PC-3 (cell line): ENCODE data around the gene KAT6B. TPM values are rescaled to one million over a fixed set of nuclear protein-coding genes. Genes with fewer than 3 reads are reported as not detected.

Experiments
- ATAC-seq: fragments of 200-7000 bp; cut with Tn5 transposase; 2 replicates; pipeline ENCODE4 v1.9.1; 2020; ENCODE audit warnings: mild to moderate bottlenecking, moderate library complexity
- BruUV-seq: library from RNA; stranded (reverse); fragments of 400-500 nt; replicated peaks from 2 replicates; lab custom pipeline; 2021; lab: Mats Ljungman, UMichigan
- CTCF ChIA-PET: fragments of 300-600 bp; sonication (Branson Sonifier 250); formaldehyde crosslinking; loops from one replicate; lab custom pipeline; 2022; ENCODE audit warnings: antibody characterized with exemption; lab: Charles Lee
- POLR2A ChIA-PET: fragments of 300-600 bp; sonication (Branson Sonifier 250); formaldehyde crosslinking; loops from one replicate; lab custom pipeline; 2022; ENCODE audit warnings: antibody characterized with exemption; ENCODE audit not compliant: unreplicated experiment; lab: Charles Lee
- DNase-seq: peaks from one replicate; pipeline ENCODE4 v3.0.0-alpha.2; 2015
- H2AFZ ChIP-seq: fragments of 300-600 bp; sonication (generic); 2 replicates; pipeline ENCODE4 v1.6.0; 2016; ENCODE audit warnings: antibody characterized with exemption, low read length
- H3F3A ChIP-seq: fragments of 300-600 bp; sonication (generic); one replicate; pipeline ENCODE4 v1.6.0; 2017; ENCODE audit warnings: antibody characterized with exemption, low read length, control low read depth, mild to moderate bottlenecking; ENCODE audit not compliant: unreplicated experiment
- H3K27ac ChIP-seq: fragments of 300-600 bp; sonication (generic); 2 replicates; pipeline ENCODE4 v1.5.1; 2016; ENCODE audit warnings: mild to moderate bottlenecking, low read length
- H3K27me3 ChIP-seq: fragments of 300-600 bp; sonication (generic); 2 replicates; pipeline ENCODE4 v1.6.1; 2016; ENCODE audit warnings: low read length, mixed read lengths
- H3K36me3 ChIP-seq: fragments of 300-600 bp; sonication (generic); 2 replicates; pipeline ENCODE4 v1.6.1; 2016; ENCODE audit warnings: low read depth, mixed run types, low read length, mixed read lengths
- H3K4me1 ChIP-seq: fragments of 300-600 bp; sonication (generic); 2 replicates; pipeline ENCODE4 v1.5.1; 2016; ENCODE audit warnings: low read length; ENCODE audit not compliant: insufficient read depth
- H3K4me2 ChIP-seq: fragments of 300-600 bp; sonication (generic); 2 replicates; pipeline ENCODE4 v1.6.0; 2016; ENCODE audit warnings: low read length
- H3K4me3 ChIP-seq: fragments of 300-600 bp; sonication (generic); 2 replicates; pipeline ENCODE4 v1.5.1; 2016; ENCODE audit warnings: mild to moderate bottlenecking, low read length, mixed read lengths
- H3K79me2 ChIP-seq: fragments of 300-600 bp; sonication (generic); 2 replicates; pipeline ENCODE4 v1.6.1; 2017; ENCODE audit warnings: low read length, mixed read lengths
- H3K9ac ChIP-seq: fragments of 300-600 bp; sonication (generic); 2 replicates; pipeline ENCODE4 v1.6.0; 2016; ENCODE audit warnings: mild to moderate bottlenecking, low read length
- H3K9me2 ChIP-seq: fragments of 300-600 bp; sonication (generic); replicated peaks from 2 replicates; pipeline ENCODE4 v1.6.1; 2016; ENCODE audit warnings: mixed run types, low read length, mixed read lengths
- H3K9me3 ChIP-seq: fragments of 300-600 bp; sonication (generic); 2 replicates; pipeline ENCODE4 v1.6.1; 2016; ENCODE audit warnings: low read length, mixed read lengths
- H4K20me1 ChIP-seq: fragments of 300-600 bp; sonication (generic); 2 replicates; pipeline ENCODE4 v1.6.1; 2016; ENCODE audit warnings: low read length, mixed read lengths
- EZH2 ChIP-seq: fragments of 300-600 bp; sonication (generic); IDR thresholded peaks from one replicate; pipeline ENCODE4 v1.6.1; 2017; ENCODE audit warnings: antibody characterized with exemption, mild to moderate bottlenecking, low read length; ENCODE audit not compliant: unreplicated experiment
- EZH2phosphoT487 ChIP-seq: fragments of 300-600 bp; sonication (generic); IDR thresholded peaks from 2 replicates; pipeline ENCODE4 v1.6.1; 2018; ENCODE audit warnings: mild to moderate bottlenecking, antibody characterized with exemption, low read length, borderline replicate concordance
- intact Hi-C: fragments of 100-400 bp; cut with micrococcal nuclease; formaldehyde crosslinking; loops from 2 replicates; pipeline ENCODE4 v1.9.0; 2023
- total RNA-seq: library from RNA; depleted of rRNA; stranded (reverse); fragments of >200 nt; gene quantifications from 2 replicates; pipeline ENCODE4 v1.2.3, GENCODE V29; 2014
- TF ChIP-seq, protein P1 (sequence below): fragments of 300-600 bp; sonication (generic); conservative IDR thresholded peaks from 2 replicates; pipeline ENCODE4 v1.5.1; 2017; ENCODE audit warnings: antibody characterized with exemption, low read depth, mild to moderate bottlenecking, low read length

KAT6B gene
- total RNA-seq, 1 experiment from 2014 or later = 94.5 TPM

DNA sequence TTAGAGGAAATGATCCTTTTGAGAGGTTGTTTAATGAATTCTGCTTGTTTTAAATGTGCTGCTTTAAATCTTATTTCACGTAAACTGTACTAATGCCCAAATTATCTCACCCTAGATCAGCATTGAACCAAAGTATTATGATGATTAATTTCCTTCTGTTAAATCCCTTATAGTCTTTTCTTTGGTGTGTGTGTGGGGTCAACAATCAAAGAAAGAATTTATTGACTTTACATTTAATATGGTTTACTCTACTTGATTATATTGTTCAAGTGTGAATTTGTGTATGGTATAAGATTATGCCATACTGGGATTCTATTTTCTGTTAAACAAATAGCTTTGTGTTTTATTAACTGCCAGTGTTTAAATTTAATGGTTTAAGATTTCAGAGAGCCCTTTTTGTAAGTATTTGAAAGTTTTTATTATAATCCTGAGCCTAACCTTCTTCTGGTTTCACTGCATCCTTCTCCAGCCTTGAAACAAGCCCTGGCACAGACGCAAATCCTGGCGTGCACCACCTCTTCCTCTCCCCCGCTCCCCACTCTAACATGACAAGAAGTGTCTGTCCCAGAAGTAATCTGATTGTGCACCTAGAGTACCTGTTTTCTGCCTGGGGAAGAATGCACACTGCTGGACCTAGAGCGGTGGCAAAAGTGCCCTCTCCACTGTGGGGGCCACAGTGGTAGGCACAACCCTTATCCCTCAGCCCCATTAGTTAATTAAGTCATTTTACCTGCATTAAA is 70.6 kb downstream of the KAT6B start:
- Histone ChIP-seq H4K20me1 (peaks cover under 1% of the 10 kb centered on the region; the same call in 1 of the 2 replicates), H3K4me3 (no peak overlapping the region), H3K27me3 (no peaks in the 10 kb centered on the region), H3K9ac (no peak overlapping the region), H3F3A (peaks cover 4% of the 10 kb centered on the region), H3K27ac (no peak overlapping the region), H3K9me3 (no peaks in the 10 kb centered on the region), H2AFZ (no peak overlapping the region), H3K9me2 (no peaks in the 10 kb centered on the region), H3K4me2 (peak overlapping the region; percentile 9), H3K36me3 (0 out of 2 replicates have a peak, but pooled peaks cover 2% of the 10 kb centered on the region), H3K79me2 (peaks cover 87% of the 10 kb centered on the region), H3K4me1 (peaks cover 24% of the 10 kb centered on the region)
- DNase-seq = no peak
- intact Hi-C loops = no loop called here
- CTCF ChIA-PET = interaction anchor here (0.6 to 1.2 kb wide), 3 partner anchors 123 to 499 kb away, joined by 3 read pairs; no protein-coding TSS in a partner anchor
- no TSS peak for BruUV-seq
- TF ChIP-seq EZH2 (no peak), EZH2phosphoT487 (no peak)
- TF ChIP-seq, protein P1, sequence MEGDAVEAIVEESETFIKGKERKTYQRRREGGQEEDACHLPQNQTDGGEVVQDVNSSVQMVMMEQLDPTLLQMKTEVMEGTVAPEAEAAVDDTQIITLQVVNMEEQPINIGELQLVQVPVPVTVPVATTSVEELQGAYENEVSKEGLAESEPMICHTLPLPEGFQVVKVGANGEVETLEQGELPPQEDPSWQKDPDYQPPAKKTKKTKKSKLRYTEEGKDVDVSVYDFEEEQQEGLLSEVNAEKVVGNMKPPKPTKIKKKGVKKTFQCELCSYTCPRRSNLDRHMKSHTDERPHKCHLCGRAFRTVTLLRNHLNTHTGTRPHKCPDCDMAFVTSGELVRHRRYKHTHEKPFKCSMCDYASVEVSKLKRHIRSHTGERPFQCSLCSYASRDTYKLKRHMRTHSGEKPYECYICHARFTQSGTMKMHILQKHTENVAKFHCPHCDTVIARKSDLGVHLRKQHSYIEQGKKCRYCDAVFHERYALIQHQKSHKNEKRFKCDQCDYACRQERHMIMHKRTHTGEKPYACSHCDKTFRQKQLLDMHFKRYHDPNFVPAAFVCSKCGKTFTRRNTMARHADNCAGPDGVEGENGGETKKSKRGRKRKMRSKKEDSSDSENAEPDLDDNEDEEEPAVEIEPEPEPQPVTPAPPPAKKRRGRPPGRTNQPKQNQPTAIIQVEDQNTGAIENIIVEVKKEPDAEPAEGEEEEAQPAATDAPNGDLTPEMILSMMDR = no peak
- POLR2A ChIA-PET = no interaction called here
- peak; percentile 51 for ATAC-seq

DNA sequence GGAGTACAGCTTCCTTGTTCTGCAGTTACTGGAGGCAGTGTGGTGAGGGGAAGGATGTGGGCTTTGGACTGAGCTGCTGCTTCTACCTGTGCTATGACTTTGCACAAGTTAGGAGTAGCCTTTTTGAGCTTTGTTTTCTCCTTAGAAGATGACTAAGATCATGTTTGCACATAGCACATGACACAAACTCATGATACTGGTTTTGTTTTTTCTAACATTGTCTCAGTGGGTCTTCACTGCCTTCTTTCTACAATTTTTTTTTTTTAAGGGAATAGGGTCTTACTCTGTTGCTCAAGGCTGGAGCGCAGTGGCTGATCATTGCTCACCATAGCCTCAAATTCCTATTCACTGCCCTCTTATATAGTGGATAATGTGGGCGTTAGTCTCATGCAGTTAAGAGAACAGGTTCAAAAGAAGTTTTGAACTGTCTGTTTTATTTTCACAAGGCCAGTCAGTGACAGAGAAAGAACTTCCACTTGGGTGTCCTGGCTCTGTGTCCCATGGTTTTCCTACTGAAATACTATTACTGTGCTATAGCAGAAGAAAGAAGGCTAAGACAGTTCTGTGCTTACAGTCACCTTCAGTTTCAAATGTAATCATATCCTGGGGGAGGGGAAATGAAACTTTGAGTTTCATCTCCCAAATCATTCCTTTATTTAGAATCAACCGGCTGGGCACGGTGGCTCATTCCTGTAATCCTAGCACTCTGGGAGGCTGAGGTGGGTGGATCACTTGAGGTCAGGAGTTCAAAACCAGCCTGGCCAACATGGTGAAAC is 72.0 kb downstream of the KAT6B start:
- no peak overlapping the region for H3K4me3 ChIP-seq
- no peaks in the 10 kb centered on the region for H3K27me3 ChIP-seq
- peak overlapping the region; percentile 9 for H3K4me2 ChIP-seq
- no peak overlapping the region for H3K9ac ChIP-seq
- ChIA-PET POLR2A (interaction anchor here (0.5 to 0.7 kb wide), 3 partner anchors 12 to 114 kb away, joined by 3 to 7 read pairs (median 4); no protein-coding TSS in a partner anchor), CTCF (interaction anchor here (0.7 to 1.2 kb wide), 2 partner anchors 122 to 1070 kb away, joined by 3 read pairs; no protein-coding TSS in a partner anchor)
- H4K20me1 ChIP-seq = peaks cover 4% of the 10 kb centered on the region; the same call in 1 of the 2 replicates
- no peaks in the 10 kb centered on the region for H3K9me3 ChIP-seq
- no TSS peak for BruUV-seq
- DNase-seq (peak; percentile 96), ATAC-seq (peak; percentile 89)
- no peak overlapping the region for H2AFZ ChIP-seq
- peaks cover 4% of the 10 kb centered on the region for H3F3A ChIP-seq
- peak overlapping the region; percentile 51 for H3K27ac ChIP-seq
- TF ChIP-seq EZH2 (no peak), EZH2phosphoT487 (no peak)
- TF ChIP-seq, protein P1 = no peak
- peaks cover 24% of the 10 kb centered on the region for H3K4me1 ChIP-seq
- H3K9me2 ChIP-seq = no peaks in the 10 kb centered on the region
- intact Hi-C loops = loop anchor here (1.0 kb wide), 1 partner anchor 22 kb away; no protein-coding TSS in a partner anchor
- peaks cover 87% of the 10 kb centered on the region for H3K79me2 ChIP-seq
- H3K36me3 ChIP-seq = 0 out of 2 replicates have a peak, but pooled peaks cover 2% of the 10 kb centered on the region
